K562 (cell line): Measurements from ENCODE around the gene LDAH. TPM values are rescaled to one million over a fixed set of nuclear protein-coding genes. Genes with fewer than 3 reads are reported as not detected.

Source experiments
- ATAC-seq: fragments of 200-7000 bp; cut with Tn5 transposase; 3 replicates; pipeline ENCODE4 v1.9.1; 2020; ENCODE audit warnings: moderate library complexity
- BruUV-seq: library from RNA; stranded (reverse); fragments of 400-500 nt; replicated peaks from 2 replicates; lab custom pipeline; 2021; lab: Mats Ljungman, UMichigan
- CTCF ChIA-PET: fragments of 300-600 bp; formaldehyde crosslinking; extraction: SDS; loops from one replicate; lab custom pipeline; 2021; ENCODE audit warnings: low intra/inter-chr PET ratio; lab: Yijun Ruan, JAX
- POLR2A ChIA-PET: fragments of 300-600, 350-650 bp; sonication (Branson Sonifier 250); formaldehyde crosslinking; extraction: SDS; loops from one replicate; lab custom pipeline; 2021; ENCODE audit warnings: antibody characterized with exemption, inconsistent platforms; lab: Yijun Ruan, JAX
- DNase-seq, 4 experiments: peaks; one replicate each; pipeline versions ENCODE4 v3.0.0 to v3.0.0-alpha.2; 2011 to 2018; ENCODE audit warnings: low spot score in 3 of 4, mixed read lengths in 3 of 4; ENCODE audit errors: extremely low read depth in 1 of 4
- FAIRE-seq: peaks from 2 replicates; lab custom pipeline; 2011; peaks lifted over from hg19 to GRCh38; lab: Jason Lieb, UNC
- H2AFZ ChIP-seq: 2 replicates; pipeline ENCODE4 v1.6.0; 2011; ENCODE audit warnings: low read depth, low read length, control low read depth, inconsistent platforms
- H3K27ac ChIP-seq: fragments of 200-600 bp; 3 replicates; pipeline ENCODE4 v1.8.0; 2011; ENCODE audit warnings: low read depth, mild to moderate bottlenecking, control low read depth, inconsistent platforms, low read length, moderate library complexity, mixed read lengths; ENCODE audit errors: extremely low read depth
- H3K27me3 ChIP-seq, 2 experiments: fragments of 300-600 bp in 1 of 2; 2 replicates in 1 of 2; 3 replicates in 1 of 2; pipeline versions ENCODE4 v1.6.0 to v1.8.0; 2011; ENCODE audit warnings: inconsistent platforms in 2 of 2, low read length in 2 of 2, mild to moderate bottlenecking in 1 of 2, mixed read lengths in 1 of 2, moderate library complexity in 1 of 2; ENCODE audit not compliant: control insufficient read depth in 2 of 2, insufficient read depth in 2 of 2
- H3K36me3 ChIP-seq: fragments of 300-600 bp; 3 replicates; pipeline ENCODE4 v1.8.0; 2011; ENCODE audit warnings: mild to moderate bottlenecking, low read length, inconsistent platforms; ENCODE audit not compliant: control insufficient read depth, insufficient read depth
- H3K4me1 ChIP-seq, 2 experiments: fragments of 200-600 bp in 1 of 2; replicated peaks in 1 of 2; 2 replicates in 1 of 2; 3 replicates in 1 of 2; pipeline versions ENCODE4 v1.5.1 to v1.8.0; 2011; ENCODE audit warnings: inconsistent platforms in 2 of 2, low read length in 2 of 2, mild to moderate bottlenecking in 1 of 2, mixed read lengths in 1 of 2, moderate library complexity in 1 of 2; ENCODE audit not compliant: control insufficient read depth in 2 of 2, insufficient read depth in 2 of 2
- H3K4me2 ChIP-seq: 2 replicates; pipeline ENCODE4 v1.6.1; 2011; ENCODE audit warnings: low read length, control low read depth, inconsistent platforms, mixed read lengths; ENCODE audit not compliant: insufficient read depth
- H3K4me3 ChIP-seq: fragments of 200-600 bp; sonication (generic), shearing (Covaris generic); 2 replicates; pipeline ENCODE4 v1.5.1; 2016; ENCODE audit warnings: control low read depth, inconsistent platforms
- H3K79me2 ChIP-seq: fragments of 200-600 bp; 3 replicates; pipeline ENCODE4 v1.8.0; 2011; ENCODE audit warnings: low read length, inconsistent platforms; ENCODE audit not compliant: control insufficient read depth, insufficient read depth
- H3K9ac ChIP-seq, 2 experiments: 2 replicates each; pipeline versions ENCODE4 v1.6.0 to v1.6.1; 2011; ENCODE audit warnings: low read depth in 2 of 2, low read length in 2 of 2, control low read depth in 1 of 2, inconsistent platforms in 1 of 2, mild to moderate bottlenecking in 1 of 2, mixed read lengths in 1 of 2; ENCODE audit not compliant: insufficient read depth in 1 of 2
- H3K9me1 ChIP-seq: one replicate; pipeline ENCODE4 v1.6.0; 2011; ENCODE audit warnings: inconsistent platforms, mild to moderate bottlenecking, low read length, moderate library complexity; ENCODE audit not compliant: control insufficient read depth, insufficient read depth
- H3K9me3 ChIP-seq: replicated peaks from 2 replicates; pipeline ENCODE4 v1.5.1; 2011; ENCODE audit warnings: low read depth, low read length, inconsistent platforms; ENCODE audit not compliant: control insufficient read depth, insufficient read depth
- H4K20me1 ChIP-seq: replicated peaks from 2 replicates; pipeline ENCODE4 v1.6.1; 2011; ENCODE audit warnings: low read length, inconsistent platforms, mixed read lengths; ENCODE audit not compliant: control insufficient read depth, insufficient read depth
- CCNT2 ChIP-seq: IDR thresholded peaks from 2 replicates; pipeline ENCODE4 v1.6.1; 2011; ENCODE audit warnings: borderline replicate concordance, low read depth, mild to moderate bottlenecking, moderate library complexity, mixed read lengths, low read length; ENCODE audit not compliant: insufficient read length; ENCODE audit errors: extremely low read depth
- MCM2 ChIP-seq: fragments of 450-650 bp; IDR thresholded peaks from 2 replicates; pipeline ENCODE4 v1.6.1; 2017; ENCODE audit warnings: low read depth, mild to moderate bottlenecking
- RBM14 ChIP-seq: fragments of 200-400 bp; formaldehyde crosslinking; IDR thresholded peaks from 2 replicates; pipeline ENCODE4 v1.6.1; 2018; ENCODE audit warnings: low read depth, mild to moderate bottlenecking, low read length, moderate library complexity, borderline replicate concordance; ENCODE audit not compliant: insufficient read depth
- TCF7L2 ChIP-seq: fragments of 150-350 bp; IDR thresholded peaks from 2 replicates; pipeline ENCODE4 v1.6.1; 2016; ENCODE audit warnings: low read depth, mild to moderate bottlenecking, low read length, moderate library complexity
- ZFX ChIP-seq: sonication (generic); formaldehyde crosslinking; IDR thresholded peaks from 2 replicates; pipeline ENCODE4 v1.8.0; 2022; ENCODE audit warnings: mild to moderate bottlenecking, missing genetic modification reagents, moderate library complexity
- ZNF280A ChIP-seq: fragments of 450-650 bp; IDR thresholded peaks from 2 replicates; pipeline ENCODE4 v1.6.1; 2018; ENCODE audit warnings: mild to moderate bottlenecking, low read depth; ENCODE audit not compliant: partially characterized antibody
- ZNF75A ChIP-seq: fragments of 450-650 bp; formaldehyde crosslinking; IDR thresholded peaks from 2 replicates; pipeline ENCODE4 v1.4.0; 2020; ENCODE audit warnings: mild to moderate bottlenecking
- WGBS: fragments of 100-300 bp; shearing (Covaris generic); methylation state at CpG from one replicate; pipeline ENCODE4 v1.1.6; 2016; ENCODE audit warnings: low coverage, mixed read lengths; ENCODE audit not compliant: insufficient coverage; ENCODE audit errors: missing lambda C conversion rate; 5-methylcytosine and 5-hydroxymethylcytosine counted together
- in situ Hi-C: fragments of 300-500 bp; cut with MboI; formaldehyde crosslinking; loops from 4 replicates; pipeline ENCODE4 v1.15.0; 2018; ENCODE audit warnings: inconsistent platforms, mixed read lengths
- intact Hi-C: fragments of 100-400 bp; cut with micrococcal nuclease; formaldehyde crosslinking; loops from 2 replicates; pipeline ENCODE4 v1.14.2; 2022
- polyA plus RNA-seq, 8 experiments: library from polyadenylated mRNA; depleted of rRNA in 4 of 8; stranded (reverse) in 5 of 8; unstranded in 3 of 8; fragments of >200 nt; fragmentation: Nextera tagmentation in 2 of 8; fragmentation: Illumina TruSeq in 1 of 8; extraction: Ambion mirVana in 2 of 8; extraction: Trizol in 1 of 8; gene quantifications; 2 replicates each; pipeline versions ENCODE4 v1.2.1 to v1.2.3, GENCODE V29; 2011 to 2014; ENCODE audit warnings: inconsistent platforms in 1 of 8, missing spikeins in 1 of 8
- total RNA-seq, 7 experiments: library from RNA; depleted of rRNA in 6 of 7; stranded (reverse); fragments of >200 nt in 6 of 7; fragmentation: Illumina TruSeq in 2 of 7; extraction: Trizol in 2 of 7; gene quantifications; 2 replicates each; pipeline versions ENCODE4 v1.2.1 to v1.2.3, GENCODE V29; 2011 to 2021; ENCODE audit warnings: low replicate concordance in 1 of 7
- TF ChIP-seq, protein P1 (sequence below): fragments of 450-650 bp; IDR thresholded peaks from 2 replicates; pipeline ENCODE4 v1.6.1; 2016; ENCODE audit warnings: antibody characterized with exemption
- TF ChIP-seq, protein P2 (sequence below): sonication (generic); formaldehyde crosslinking; IDR thresholded peaks from 2 replicates; pipeline ENCODE4 v1.8.0; 2022; ENCODE audit warnings: mild to moderate bottlenecking, missing genetic modification reagents
- TF ChIP-seq, protein P3 (sequence below), 2 experiments: fragments of 450-650 bp in 1 of 2; IDR thresholded peaks; 2 replicates each; pipeline ENCODE4 v1.6.1; 2011 to 2017; ENCODE audit warnings: low read depth in 2 of 2, antibody characterized with exemption in 1 of 2, borderline replicate concordance in 1 of 2, low read length in 1 of 2, mild to moderate bottlenecking in 1 of 2, mixed read lengths in 1 of 2; ENCODE audit not compliant: control insufficient read depth in 1 of 2
- TF ChIP-seq, protein P4 (sequence below): fragments of 450-650 bp; conservative IDR thresholded peaks from 2 replicates; pipeline ENCODE4 v1.6.1; 2016; ENCODE audit warnings: missing genetic modification characterization, low read depth, mild to moderate bottlenecking, control low read depth, missing compliant biosample characterization

The LDAH gene
- total and polyA plus RNA-seq, 9 of the 15 experiments (the other 6 are each of a cell fraction or from before 2014, with no cell fraction given), result 22.3 to 60.1 (median 40.0) TPM

- H3K79me2 ChIP-seq, result no peaks in the 10 kb centered on the region
- in situ Hi-C loops (loop anchor here (5.0 to 10.0 kb wide), 2 partner anchors 193 to 540 kb away; no protein-coding TSS in a partner anchor), intact Hi-C loops (loop anchor here (1.0 to 10.0 kb wide), 2 partner anchors 192 to 380 kb away; no protein-coding TSS in a partner anchor)
- CTCF ChIA-PET, result interaction anchor here (0.7 to 3.9 kb wide), 7 partner anchors 16 to 679 kb away, joined by 3 to 54 read pairs (median 6); partner anchors contain the start of gene HS1BP3
- no peak for ATAC-seq
- H3K4me2 ChIP-seq, result no peak overlapping the region
- no peaks in the 10 kb centered on the region for H3K36me3 ChIP-seq
- no peak for DNase-seq
- no TSS peak for BruUV-seq
- no peaks in the 10 kb centered on the region for H3K9me1 ChIP-seq
- H3K27me3 ChIP-seq, result no peaks in the 10 kb centered on the region
- H4K20me1 ChIP-seq, result no peaks in the 10 kb centered on the region
- POLR2A ChIA-PET, result interaction anchor here (0.6 to 1.5 kb wide), 3 partner anchors 10 to 187 kb away, joined by 3 read pairs; no protein-coding TSS in a partner anchor
- no peak overlapping the region for H3K9ac ChIP-seq
- no peak overlapping the region for H3K27ac ChIP-seq
- peaks cover 0 to 13% of the 10 kb centered on the region in 2 experiments; a peak in 1 of 5 replicates for H3K4me1 ChIP-seq
- H3K4me3 ChIP-seq, result no peak overlapping the region
- no peak overlapping the region for H2AFZ ChIP-seq
- no peak for FAIRE-seq
- no peaks in the 10 kb centered on the region for H3K9me3 ChIP-seq
- whole genome bisulfite sequencing, result 60% methylated on average over 5 of the region's 5 CpGs
- no peak for TF ChIP-seq MCM2
- TF ChIP-seq ZNF280A, result no peak
- TF ChIP-seq, protein P1, sequence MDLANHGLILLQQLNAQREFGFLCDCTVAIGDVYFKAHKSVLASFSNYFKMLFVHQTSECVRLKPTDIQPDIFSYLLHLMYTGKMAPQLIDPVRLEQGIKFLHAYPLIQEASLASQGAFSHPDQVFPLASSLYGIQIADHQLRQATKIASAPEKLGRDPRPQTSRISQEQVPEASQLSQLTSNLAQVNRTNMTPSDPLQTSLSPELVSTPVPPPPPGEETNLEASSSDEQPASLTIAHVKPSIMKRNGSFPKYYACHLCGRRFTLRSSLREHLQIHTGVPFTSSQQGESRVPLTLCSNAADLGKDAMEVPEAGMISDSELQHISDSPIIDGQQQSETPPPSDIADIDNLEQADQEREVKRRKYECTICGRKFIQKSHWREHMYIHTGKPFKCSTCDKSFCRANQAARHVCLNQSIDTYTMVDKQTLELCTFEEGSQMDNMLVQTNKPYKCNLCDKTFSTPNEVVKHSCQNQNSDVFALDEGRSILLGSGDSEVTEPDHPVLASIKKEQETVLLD, result no peak
- no peak for TF ChIP-seq ZNF75A (CRISPR knock-in tag)
- TF ChIP-seq, protein P2, sequence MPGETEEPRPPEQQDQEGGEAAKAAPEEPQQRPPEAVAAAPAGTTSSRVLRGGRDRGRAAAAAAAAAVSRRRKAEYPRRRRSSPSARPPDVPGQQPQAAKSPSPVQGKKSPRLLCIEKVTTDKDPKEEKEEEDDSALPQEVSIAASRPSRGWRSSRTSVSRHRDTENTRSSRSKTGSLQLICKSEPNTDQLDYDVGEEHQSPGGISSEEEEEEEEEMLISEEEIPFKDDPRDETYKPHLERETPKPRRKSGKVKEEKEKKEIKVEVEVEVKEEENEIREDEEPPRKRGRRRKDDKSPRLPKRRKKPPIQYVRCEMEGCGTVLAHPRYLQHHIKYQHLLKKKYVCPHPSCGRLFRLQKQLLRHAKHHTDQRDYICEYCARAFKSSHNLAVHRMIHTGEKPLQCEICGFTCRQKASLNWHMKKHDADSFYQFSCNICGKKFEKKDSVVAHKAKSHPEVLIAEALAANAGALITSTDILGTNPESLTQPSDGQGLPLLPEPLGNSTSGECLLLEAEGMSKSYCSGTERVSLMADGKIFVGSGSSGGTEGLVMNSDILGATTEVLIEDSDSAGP (CRISPR knock-in tag), result no peak
- no peak for TF ChIP-seq ZFX (CRISPR knock-in tag)
- TF ChIP-seq, protein P3, sequence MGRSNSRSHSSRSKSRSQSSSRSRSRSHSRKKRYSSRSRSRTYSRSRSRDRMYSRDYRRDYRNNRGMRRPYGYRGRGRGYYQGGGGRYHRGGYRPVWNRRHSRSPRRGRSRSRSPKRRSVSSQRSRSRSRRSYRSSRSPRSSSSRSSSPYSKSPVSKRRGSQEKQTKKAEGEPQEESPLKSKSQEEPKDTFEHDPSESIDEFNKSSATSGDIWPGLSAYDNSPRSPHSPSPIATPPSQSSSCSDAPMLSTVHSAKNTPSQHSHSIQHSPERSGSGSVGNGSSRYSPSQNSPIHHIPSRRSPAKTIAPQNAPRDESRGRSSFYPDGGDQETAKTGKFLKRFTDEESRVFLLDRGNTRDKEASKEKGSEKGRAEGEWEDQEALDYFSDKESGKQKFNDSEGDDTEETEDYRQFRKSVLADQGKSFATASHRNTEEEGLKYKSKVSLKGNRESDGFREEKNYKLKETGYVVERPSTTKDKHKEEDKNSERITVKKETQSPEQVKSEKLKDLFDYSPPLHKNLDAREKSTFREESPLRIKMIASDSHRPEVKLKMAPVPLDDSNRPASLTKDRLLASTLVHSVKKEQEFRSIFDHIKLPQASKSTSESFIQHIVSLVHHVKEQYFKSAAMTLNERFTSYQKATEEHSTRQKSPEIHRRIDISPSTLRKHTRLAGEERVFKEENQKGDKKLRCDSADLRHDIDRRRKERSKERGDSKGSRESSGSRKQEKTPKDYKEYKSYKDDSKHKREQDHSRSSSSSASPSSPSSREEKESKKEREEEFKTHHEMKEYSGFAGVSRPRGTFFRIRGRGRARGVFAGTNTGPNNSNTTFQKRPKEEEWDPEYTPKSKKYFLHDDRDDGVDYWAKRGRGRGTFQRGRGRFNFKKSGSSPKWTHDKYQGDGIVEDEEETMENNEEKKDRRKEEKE (IDR thresholded peaks at IDR 0.05; ENCODE audit: borderline replicate concordance in 1 of 2, control insufficient read depth in 1 of 2, low read depth in 2 of 2, low read length in 1 of 2), result no peak
- no peak for TF ChIP-seq CCNT2
- no peak for TF ChIP-seq RBM14
- TF ChIP-seq, protein P4, sequence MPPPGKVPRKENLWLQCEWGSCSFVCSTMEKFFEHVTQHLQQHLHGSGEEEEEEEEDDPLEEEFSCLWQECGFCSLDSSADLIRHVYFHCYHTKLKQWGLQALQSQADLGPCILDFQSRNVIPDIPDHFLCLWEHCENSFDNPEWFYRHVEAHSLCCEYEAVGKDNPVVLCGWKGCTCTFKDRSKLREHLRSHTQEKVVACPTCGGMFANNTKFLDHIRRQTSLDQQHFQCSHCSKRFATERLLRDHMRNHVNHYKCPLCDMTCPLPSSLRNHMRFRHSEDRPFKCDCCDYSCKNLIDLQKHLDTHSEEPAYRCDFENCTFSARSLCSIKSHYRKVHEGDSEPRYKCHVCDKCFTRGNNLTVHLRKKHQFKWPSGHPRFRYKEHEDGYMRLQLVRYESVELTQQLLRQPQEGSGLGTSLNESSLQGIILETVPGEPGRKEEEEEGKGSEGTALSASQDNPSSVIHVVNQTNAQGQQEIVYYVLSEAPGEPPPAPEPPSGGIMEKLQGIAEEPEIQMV, result no peak
- TF ChIP-seq TCF7L2, result no peak
These were observed 187.8 kb downstream of the LDAH start for GRCh38 chr2:20635113-20635510.
